Measurements from ENCODE around the gene PEMT.

PEMT gene

GRCh38 chr17:17580662-17581470 lies 10.6 kb downstream of the PEMT start:
- H3K36me3 ChIP-seq (ENCODE audit: control insufficient read depth, insufficient read depth, low read length, severe bottlenecking), result no peaks in the 10 kb centered on the region
- peak overlapping the region; percentile 80 for H3K9ac ChIP-seq (ENCODE audit: low read length)
- peak; percentile 48 for DNase-seq (ENCODE audit: low read depth)
- H3K27me3 ChIP-seq (replicated peaks; ENCODE audit: control insufficient read depth, insufficient read depth, low read length), result no peaks in the 10 kb centered on the region
- H3K9me3 ChIP-seq (ENCODE audit: control insufficient read depth, low read length), result no peaks in the 10 kb centered on the region
- peaks cover 50% of the 10 kb centered on the region for H3K4me1 ChIP-seq (ENCODE audit: control insufficient read depth, insufficient read depth, low read length)
- H3K4me3 ChIP-seq (ENCODE audit: low read length), result peak overlapping the region; percentile 3

- H3K36me3 ChIP-seq (ENCODE audit: control insufficient read depth, insufficient read depth, low read length, severe bottlenecking), result no peaks in the 10 kb centered on the region
- H3K4me3 ChIP-seq (ENCODE audit: low read length), result no peak overlapping the region
- H3K4me1 ChIP-seq (ENCODE audit: control insufficient read depth, insufficient read depth, low read length), result peaks cover 56% of the 10 kb centered on the region
- peak overlapping the region; percentile 60 for H3K9ac ChIP-seq (ENCODE audit: low read length)
- no peak for DNase-seq (ENCODE audit: low read depth)
- no peaks in the 10 kb centered on the region for H3K9me3 ChIP-seq (ENCODE audit: control insufficient read depth, low read length)
- no peaks in the 10 kb centered on the region for H3K27me3 ChIP-seq (replicated peaks; ENCODE audit: control insufficient read depth, insufficient read depth, low read length)
These were observed 11.8 kb downstream of the PEMT start for GRCh38 chr17:17579691-17580090.

- Histone ChIP-seq H3K9ac (ENCODE audit: low read length) (peak overlapping the region; percentile 89), H3K4me1 (ENCODE audit: control insufficient read depth, insufficient read depth, low read length) (peaks cover 67% of the 10 kb centered on the region), H3K9me3 (ENCODE audit: control insufficient read depth, low read length) (no peaks in the 10 kb centered on the region), H3K4me3 (ENCODE audit: low read length) (no peak overlapping the region), H3K27me3 (replicated peaks; ENCODE audit: control insufficient read depth, insufficient read depth, low read length) (no peaks in the 10 kb centered on the region), H3K36me3 (ENCODE audit: control insufficient read depth, insufficient read depth, low read length, severe bottlenecking) (peaks cover 2% of the 10 kb centered on the region)
- DNase-seq (ENCODE audit: low read depth), result no peak
These were observed 14.1 kb downstream of the PEMT start for GRCh38 chr17:17577373-17577772.

- Histone ChIP-seq H3K27me3 (replicated peaks; ENCODE audit: control insufficient read depth, insufficient read depth, low read length) (no peaks in the 10 kb centered on the region), H3K9me3 (ENCODE audit: control insufficient read depth, low read length) (no peaks in the 10 kb centered on the region), H3K4me1 (ENCODE audit: control insufficient read depth, insufficient read depth, low read length) (peaks cover 61% of the 10 kb centered on the region), H3K4me3 (ENCODE audit: low read length) (peak overlapping the region; percentile 75), H3K9ac (ENCODE audit: low read length) (peak overlapping the region; percentile 89), H3K36me3 (ENCODE audit: control insufficient read depth, insufficient read depth, low read length, severe bottlenecking) (peaks cover 4% of the 10 kb centered on the region)
- DNase-seq (ENCODE audit: low read depth), result no peak
These were observed 14.7 kb downstream of the PEMT start for GRCh38 chr17:17576772-17577234.

- peaks cover 4% of the 10 kb centered on the region for H3K36me3 ChIP-seq (ENCODE audit: control insufficient read depth, insufficient read depth, low read length, severe bottlenecking)
- peak; percentile 22 for DNase-seq (ENCODE audit: low read depth)
- H3K4me3 ChIP-seq (ENCODE audit: low read length), result peak overlapping the region; percentile 75
- H3K4me1 ChIP-seq (ENCODE audit: control insufficient read depth, insufficient read depth, low read length), result peaks cover 56% of the 10 kb centered on the region
- H3K9ac ChIP-seq (ENCODE audit: low read length), result peak overlapping the region; percentile 89
- no peaks in the 10 kb centered on the region for H3K27me3 ChIP-seq (replicated peaks; ENCODE audit: control insufficient read depth, insufficient read depth, low read length)
- no peaks in the 10 kb centered on the region for H3K9me3 ChIP-seq (ENCODE audit: control insufficient read depth, low read length)
These were observed 15.9 kb downstream of the PEMT start for GRCh38 chr17:17575360-17576251.

- H3K4me3 ChIP-seq (ENCODE audit: low read length), result peak overlapping the region; percentile 75
- DNase-seq (ENCODE audit: low read depth), result no peak
- H3K4me1 ChIP-seq (ENCODE audit: control insufficient read depth, insufficient read depth, low read length), result peaks cover 61% of the 10 kb centered on the region
- H3K36me3 ChIP-seq (ENCODE audit: control insufficient read depth, insufficient read depth, low read length, severe bottlenecking), result peaks cover 7% of the 10 kb centered on the region
- H3K27me3 ChIP-seq (replicated peaks; ENCODE audit: control insufficient read depth, insufficient read depth, low read length), result no peaks in the 10 kb centered on the region
- H3K9ac ChIP-seq (ENCODE audit: low read length), result peak overlapping the region; percentile 89
- no peaks in the 10 kb centered on the region for H3K9me3 ChIP-seq (ENCODE audit: control insufficient read depth, low read length)
These were observed 17.6 kb downstream of the PEMT start for GRCh38 chr17:17573912-17574311.

- peaks cover 76% of the 10 kb centered on the region for H3K4me1 ChIP-seq (ENCODE audit: control insufficient read depth, insufficient read depth, low read length)
- H3K9me3 ChIP-seq (ENCODE audit: control insufficient read depth, low read length), result no peaks in the 10 kb centered on the region
- no peak for DNase-seq (ENCODE audit: low read depth)
- H3K27me3 ChIP-seq (replicated peaks; ENCODE audit: control insufficient read depth, insufficient read depth, low read length), result no peaks in the 10 kb centered on the region
- no peak overlapping the region for H3K9ac ChIP-seq (ENCODE audit: low read length)
- peaks cover 7% of the 10 kb centered on the region for H3K36me3 ChIP-seq (ENCODE audit: control insufficient read depth, insufficient read depth, low read length, severe bottlenecking)
- no peak overlapping the region for H3K4me3 ChIP-seq (ENCODE audit: low read length)
These were observed 19.3 kb downstream of the PEMT start for GRCh38 chr17:17572010-17572785.

- DNase-seq (ENCODE audit: low read depth), result no peak
- Histone ChIP-seq H3K9me3 (ENCODE audit: control insufficient read depth, low read length) (no peaks in the 10 kb centered on the region), H3K4me1 (ENCODE audit: control insufficient read depth, insufficient read depth, low read length) (peaks cover 76% of the 10 kb centered on the region), H3K36me3 (ENCODE audit: control insufficient read depth, insufficient read depth, low read length, severe bottlenecking) (peaks cover 7% of the 10 kb centered on the region), H3K27me3 (replicated peaks; ENCODE audit: control insufficient read depth, insufficient read depth, low read length) (no peaks in the 10 kb centered on the region), H3K9ac (ENCODE audit: low read length) (peak overlapping the region; percentile 56), H3K4me3 (ENCODE audit: low read length) (no peak overlapping the region)
These were observed 20.5 kb downstream of the PEMT start for GRCh38 chr17:17570798-17571716.

GRCh38 chr17:17570140-17570797 lies 21.2 kb downstream of the PEMT start:
- no peaks in the 10 kb centered on the region for H3K9me3 ChIP-seq (ENCODE audit: control insufficient read depth, low read length)
- H3K4me1 ChIP-seq (ENCODE audit: control insufficient read depth, insufficient read depth, low read length), result peaks cover 76% of the 10 kb centered on the region
- peak overlapping the region; percentile 56 for H3K9ac ChIP-seq (ENCODE audit: low read length)
- DNase-seq (ENCODE audit: low read depth), result no peak
- H3K36me3 ChIP-seq (ENCODE audit: control insufficient read depth, insufficient read depth, low read length, severe bottlenecking), result peaks cover 7% of the 10 kb centered on the region
- H3K27me3 ChIP-seq (replicated peaks; ENCODE audit: control insufficient read depth, insufficient read depth, low read length), result no peaks in the 10 kb centered on the region
- no peak overlapping the region for H3K4me3 ChIP-seq (ENCODE audit: low read length)

GRCh38 chr17:17569691-17570090 lies 21.8 kb downstream of the PEMT start:
- no peaks in the 10 kb centered on the region for H3K27me3 ChIP-seq (replicated peaks; ENCODE audit: control insufficient read depth, insufficient read depth, low read length)
- DNase-seq (ENCODE audit: low read depth), result no peak
- peaks cover 76% of the 10 kb centered on the region for H3K4me1 ChIP-seq (ENCODE audit: control insufficient read depth, insufficient read depth, low read length)
- H3K9me3 ChIP-seq (ENCODE audit: control insufficient read depth, low read length), result no peaks in the 10 kb centered on the region
- H3K9ac ChIP-seq (ENCODE audit: low read length), result peak overlapping the region; percentile 56
- peaks cover 7% of the 10 kb centered on the region for H3K36me3 ChIP-seq (ENCODE audit: control insufficient read depth, insufficient read depth, low read length, severe bottlenecking)
- H3K4me3 ChIP-seq (ENCODE audit: low read length), result no peak overlapping the region
